H9 (cell line): Measurements from ENCODE around the gene C16orf86. TPM values are rescaled to one million over a fixed set of nuclear protein-coding genes. Genes with fewer than 3 reads are reported as not detected.

Source experiments
- DNase-seq: peaks from one replicate; pipeline ENCODE4 v3.0.0-alpha.2; 2017
- H2AFZ ChIP-seq: one replicate; pipeline ENCODE4 v1.6.1; 2013; ENCODE audit warnings: mild to moderate bottlenecking, low read length, control low read depth, moderate library complexity
- H2AK5ac ChIP-seq: 2 replicates; pipeline ENCODE4 v1.6.1; 2013; ENCODE audit warnings: low read length, control low read depth, mixed read lengths; ENCODE audit not compliant: insufficient read length
- H2BK120ac ChIP-seq: one replicate; pipeline ENCODE4 v1.6.1; 2013; ENCODE audit warnings: low read depth, mild to moderate bottlenecking, low read length, control low read depth, inconsistent platforms; ENCODE audit not compliant: poor library complexity, severe bottlenecking
- H2BK12ac ChIP-seq: 2 replicates; pipeline ENCODE4 v1.6.1; 2013; ENCODE audit warnings: low read length, control low read depth, mixed read lengths, low read depth; ENCODE audit not compliant: insufficient read length
- H2BK15ac ChIP-seq: 2 replicates; pipeline ENCODE4 v1.6.1; 2013; ENCODE audit warnings: low read depth, low read length, control low read depth
- H2BK20ac ChIP-seq: one replicate; pipeline ENCODE4 v1.6.1; 2013; ENCODE audit warnings: low read depth, mild to moderate bottlenecking, low read length, control low read depth, inconsistent platforms; ENCODE audit not compliant: poor library complexity, severe bottlenecking
- H2BK5ac ChIP-seq: 2 replicates; pipeline ENCODE4 v1.6.1; 2013; ENCODE audit warnings: low read length, control low read depth, mixed read lengths; ENCODE audit not compliant: insufficient read length
- H3K14ac ChIP-seq: 2 replicates; pipeline ENCODE4 v1.6.1; 2013; ENCODE audit warnings: low read length, control low read depth; ENCODE audit not compliant: insufficient read depth
- H3K18ac ChIP-seq: 2 replicates; pipeline ENCODE4 v1.6.1; 2013; ENCODE audit warnings: low read depth, mild to moderate bottlenecking, mixed read lengths, low read length, control low read depth; ENCODE audit not compliant: insufficient read length
- H3K23ac ChIP-seq: 2 replicates; pipeline ENCODE4 v1.6.1; 2013; ENCODE audit warnings: low read length, control low read depth, mixed read lengths, low read depth; ENCODE audit not compliant: insufficient read length
- H3K23me2 ChIP-seq: 2 replicates; pipeline ENCODE4 v1.6.1; 2013; ENCODE audit warnings: low read depth, mild to moderate bottlenecking, mixed read lengths, low read length, control low read depth; ENCODE audit not compliant: insufficient read length, poor library complexity, severe bottlenecking
- H3K27ac ChIP-seq: 2 replicates; pipeline ENCODE4 v1.5.1; 2013; ENCODE audit warnings: low read length, control low read depth, mixed read lengths, low read depth; ENCODE audit not compliant: insufficient read length
- H3K27me3 ChIP-seq: 2 replicates; pipeline ENCODE4 v1.6.1; 2013; ENCODE audit warnings: low read length, control low read depth, inconsistent platforms; ENCODE audit not compliant: insufficient read depth
- H3K4ac ChIP-seq: 2 replicates; pipeline ENCODE4 v1.6.1; 2013; ENCODE audit warnings: low read depth, mild to moderate bottlenecking, control low read depth, inconsistent platforms, low read length, moderate library complexity
- H3K4me1 ChIP-seq: 2 replicates; pipeline ENCODE4 v1.6.1; 2013; ENCODE audit warnings: low read length, control low read depth, inconsistent platforms; ENCODE audit not compliant: insufficient read depth
- H3K4me2 ChIP-seq: 2 replicates; pipeline ENCODE4 v1.6.1; 2013; ENCODE audit warnings: low read length, control low read depth, mixed read lengths; ENCODE audit not compliant: insufficient read length, insufficient read depth
- H3K56ac ChIP-seq: 2 replicates; pipeline ENCODE4 v1.6.1; 2013; ENCODE audit warnings: low read depth, mild to moderate bottlenecking, mixed read lengths, low read length, control low read depth; ENCODE audit not compliant: insufficient read length
- H3K79me1 ChIP-seq: 2 replicates; pipeline ENCODE4 v1.6.1; 2013; ENCODE audit warnings: low read depth, mild to moderate bottlenecking, moderate library complexity, low read length, control low read depth, inconsistent platforms; ENCODE audit not compliant: insufficient read depth, poor library complexity, severe bottlenecking
- H3K79me2 ChIP-seq: 2 replicates; pipeline ENCODE4 v1.6.1; 2013; ENCODE audit warnings: low read length, control low read depth, inconsistent platforms; ENCODE audit not compliant: insufficient read depth
- H3K9ac ChIP-seq: 2 replicates; pipeline ENCODE4 v1.6.1; 2013; ENCODE audit warnings: low read length, control low read depth, mixed read lengths; ENCODE audit not compliant: insufficient read length; ENCODE audit errors: extremely low read depth
- H3K9me3 ChIP-seq: one replicate; pipeline ENCODE4 v1.6.1; 2013; ENCODE audit warnings: low read depth, low read length, inconsistent platforms; ENCODE audit not compliant: control insufficient read depth
- H3T11ph ChIP-seq: one replicate; pipeline ENCODE4 v1.6.1; 2013; ENCODE audit warnings: mild to moderate bottlenecking, low read length, control low read depth, inconsistent platforms
- H4K20me1 ChIP-seq: one replicate; pipeline ENCODE4 v1.6.1; 2013; ENCODE audit not compliant: control insufficient read depth, insufficient read length, insufficient read depth
- H4K5ac ChIP-seq: 2 replicates; pipeline ENCODE4 v1.6.1; 2013; ENCODE audit warnings: low read depth, mild to moderate bottlenecking, mixed read lengths, low read length, control low read depth; ENCODE audit not compliant: insufficient read length
- H4K8ac ChIP-seq: replicated peaks from 2 replicates; pipeline ENCODE4 v1.6.1; 2013; ENCODE audit warnings: low read length, control low read depth, mixed read lengths, low read depth; ENCODE audit not compliant: insufficient read length
- H4K91ac ChIP-seq: 2 replicates; pipeline ENCODE4 v1.6.1; 2013; ENCODE audit warnings: low read depth, mild to moderate bottlenecking, moderate library complexity, mixed read lengths, low read length, control low read depth; ENCODE audit not compliant: insufficient read length
- H3K27ac Mint-ChIP-seq, 3 experiments: 2 replicates in 2 of 3; 3 replicates in 1 of 3; pipeline ENCODE4 v1.8.0; 2020 to 2021; ENCODE audit warnings: mixed read lengths in 3 of 3, mild to moderate bottlenecking in 1 of 3, moderate library complexity in 1 of 3
- H3K27me3 Mint-ChIP-seq: 2 replicates; pipeline ENCODE4 v1.8.0; 2021; ENCODE audit warnings: low read depth, mild to moderate bottlenecking, moderate library complexity, mixed read lengths
- H3K36me3 Mint-ChIP-seq, 3 experiments: 2 replicates in 2 of 3; 3 replicates in 1 of 3; pipeline ENCODE4 v1.8.0; 2020 to 2021; ENCODE audit warnings: low read depth in 3 of 3, mixed read lengths in 3 of 3; ENCODE audit not compliant: insufficient read depth in 1 of 3
- H3K4me1 Mint-ChIP-seq, 2 experiments: 2 replicates each; pipeline ENCODE4 v1.8.0; 2020; ENCODE audit warnings: mixed read lengths in 2 of 2
- H3K4me3 Mint-ChIP-seq, 2 experiments: 2 replicates in 1 of 2; 3 replicates in 1 of 2; pipeline ENCODE4 v1.8.0; 2020 to 2021; ENCODE audit warnings: mild to moderate bottlenecking in 2 of 2, mixed read lengths in 2 of 2, moderate library complexity in 1 of 2
- H3K9me3 Mint-ChIP-seq, 2 experiments: 2 replicates in 1 of 2; 3 replicates in 1 of 2; pipeline ENCODE4 v1.8.0; 2020; ENCODE audit warnings: mild to moderate bottlenecking in 2 of 2, mixed read lengths in 2 of 2, moderate library complexity in 1 of 2
- whole genome bisulfite sequencing: extraction: QIAGEN DNeasy Blood & Tissue Kit; methylation state at CpG from one replicate; pipeline ENCODE4 v1.1.7; 2013; ENCODE audit warnings: missing lambda C conversion rate, low lambda C conversion rate, mixed read lengths; ENCODE audit not compliant: insufficient read length; ENCODE audit errors: extremely low coverage; 5-methylcytosine and 5-hydroxymethylcytosine counted together
- total RNA-seq: library from RNA; stranded (reverse); gene quantifications from 2 replicates; pipeline ENCODE4 v1.2.1, GENCODE V29; 2021
- TF ChIP-seq, protein P1 (sequence below): fragments of 200-600 bp; sonication (generic); conservative IDR thresholded peaks from 3 replicates; pipeline ENCODE4 v1.8.0; 2021; ENCODE audit warnings: antibody characterized with exemption, mild to moderate bottlenecking

Gene C16orf86
- total RNA-seq, 1 experiment from 2014 or later, result 1.5 TPM

- WGBS, result no CpG with 5 or more reads among the region's 21 CpGs
- Histone ChIP-seq H4K8ac (no peak overlapping the region), H2BK15ac (no peak overlapping the region), H3K56ac (no peak overlapping the region), H4K20me1 (peaks cover 3% of the 10 kb centered on the region), H3K27ac (no peak overlapping the region), H3T11ph (no peak overlapping the region), H3K27me3 (no peaks in the 10 kb centered on the region), H3K4me1 (no peaks in the 10 kb centered on the region), H3K4me2 (no peak overlapping the region), H2BK20ac (no peak overlapping the region), H3K23me2 (no peaks in the 10 kb centered on the region), H3K9ac (no peak overlapping the region), H3K9me3 (no peaks in the 10 kb centered on the region), H2AK5ac (no peak overlapping the region), H2BK12ac (no peak overlapping the region), H2BK5ac (no peak overlapping the region), H2BK120ac (no peak overlapping the region), H3K79me2 (no peaks in the 10 kb centered on the region), H3K18ac (no peak overlapping the region), H3K4ac (no peak overlapping the region), H3K14ac (no peak overlapping the region), H4K5ac (no peak overlapping the region), H3K79me1 (no peaks in the 10 kb centered on the region), H2AFZ (no peak overlapping the region), H4K91ac (no peak overlapping the region), H3K23ac (no peak overlapping the region)
- H3K27ac Mint-ChIP-seq, result peak overlapping the region; percentile 30 to 88 (median 57); a peak in 4 of 7 replicates
- DNase-seq, result no peak
- 0 out of 4 replicates have a peak, but pooled peaks cover 0 to 2% of the 10 kb centered on the region in 2 experiments for H3K4me1 Mint-ChIP-seq
- no peak overlapping the region; a peak in 1 of 5 replicates for H3K4me3 Mint-ChIP-seq
- H3K27me3 Mint-ChIP-seq, result no peaks in the 10 kb centered on the region
- no peaks in the 10 kb centered on the region for H3K9me3 Mint-ChIP-seq
- TF ChIP-seq, protein P1, sequence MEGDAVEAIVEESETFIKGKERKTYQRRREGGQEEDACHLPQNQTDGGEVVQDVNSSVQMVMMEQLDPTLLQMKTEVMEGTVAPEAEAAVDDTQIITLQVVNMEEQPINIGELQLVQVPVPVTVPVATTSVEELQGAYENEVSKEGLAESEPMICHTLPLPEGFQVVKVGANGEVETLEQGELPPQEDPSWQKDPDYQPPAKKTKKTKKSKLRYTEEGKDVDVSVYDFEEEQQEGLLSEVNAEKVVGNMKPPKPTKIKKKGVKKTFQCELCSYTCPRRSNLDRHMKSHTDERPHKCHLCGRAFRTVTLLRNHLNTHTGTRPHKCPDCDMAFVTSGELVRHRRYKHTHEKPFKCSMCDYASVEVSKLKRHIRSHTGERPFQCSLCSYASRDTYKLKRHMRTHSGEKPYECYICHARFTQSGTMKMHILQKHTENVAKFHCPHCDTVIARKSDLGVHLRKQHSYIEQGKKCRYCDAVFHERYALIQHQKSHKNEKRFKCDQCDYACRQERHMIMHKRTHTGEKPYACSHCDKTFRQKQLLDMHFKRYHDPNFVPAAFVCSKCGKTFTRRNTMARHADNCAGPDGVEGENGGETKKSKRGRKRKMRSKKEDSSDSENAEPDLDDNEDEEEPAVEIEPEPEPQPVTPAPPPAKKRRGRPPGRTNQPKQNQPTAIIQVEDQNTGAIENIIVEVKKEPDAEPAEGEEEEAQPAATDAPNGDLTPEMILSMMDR, result no peak
- H3K36me3 Mint-ChIP-seq, result peaks cover 0 to 4% (median 2%) of the 10 kb centered on the region in 3 experiments; a peak in 3 of 7 replicates
These were observed 7.3 kb downstream of the C16orf86 start for GRCh38 chr16:67673712-67674580.
